K562 (cell line): Measurements from ENCODE around the gene RANGAP1. TPM values are rescaled to one million over a fixed set of nuclear protein-coding genes. Genes with fewer than 3 reads are reported as not detected.

Source experiments
- ATAC-seq: fragments of 200-7000 bp; cut with Tn5 transposase; 3 replicates; pipeline ENCODE4 v1.9.1; 2020; ENCODE audit warnings: moderate library complexity
- BruUV-seq: library from RNA; stranded (reverse); fragments of 400-500 nt; replicated peaks from 2 replicates; lab custom pipeline; 2021; lab: Mats Ljungman, UMichigan
- CTCF ChIA-PET: fragments of 300-600 bp; formaldehyde crosslinking; extraction: SDS; loops from one replicate; lab custom pipeline; 2021; ENCODE audit warnings: low intra/inter-chr PET ratio; lab: Yijun Ruan, JAX
- POLR2A ChIA-PET: fragments of 300-600, 350-650 bp; sonication (Branson Sonifier 250); formaldehyde crosslinking; extraction: SDS; loops from one replicate; lab custom pipeline; 2021; ENCODE audit warnings: antibody characterized with exemption, inconsistent platforms; lab: Yijun Ruan, JAX
- DNase-seq, 4 experiments: peaks; one replicate each; pipeline versions ENCODE4 v3.0.0 to v3.0.0-alpha.2; 2011 to 2018; ENCODE audit warnings: low spot score in 3 of 4, mixed read lengths in 3 of 4; ENCODE audit errors: extremely low read depth in 1 of 4
- FAIRE-seq: peaks from 2 replicates; lab custom pipeline; 2011; peaks lifted over from hg19 to GRCh38; lab: Jason Lieb, UNC
- H2AFZ ChIP-seq: 2 replicates; pipeline ENCODE4 v1.6.0; 2011; ENCODE audit warnings: low read depth, low read length, control low read depth, inconsistent platforms
- H3K27ac ChIP-seq: fragments of 200-600 bp; 3 replicates; pipeline ENCODE4 v1.8.0; 2011; ENCODE audit warnings: low read depth, mild to moderate bottlenecking, control low read depth, inconsistent platforms, low read length, moderate library complexity, mixed read lengths; ENCODE audit errors: extremely low read depth
- H3K27me3 ChIP-seq, 2 experiments: fragments of 300-600 bp in 1 of 2; 2 replicates in 1 of 2; 3 replicates in 1 of 2; pipeline versions ENCODE4 v1.6.0 to v1.8.0; 2011; ENCODE audit warnings: inconsistent platforms in 2 of 2, low read length in 2 of 2, mild to moderate bottlenecking in 1 of 2, mixed read lengths in 1 of 2, moderate library complexity in 1 of 2; ENCODE audit not compliant: control insufficient read depth in 2 of 2, insufficient read depth in 2 of 2
- H3K36me3 ChIP-seq: fragments of 300-600 bp; 3 replicates; pipeline ENCODE4 v1.8.0; 2011; ENCODE audit warnings: mild to moderate bottlenecking, low read length, inconsistent platforms; ENCODE audit not compliant: control insufficient read depth, insufficient read depth
- H3K4me1 ChIP-seq, 2 experiments: fragments of 200-600 bp in 1 of 2; replicated peaks in 1 of 2; 2 replicates in 1 of 2; 3 replicates in 1 of 2; pipeline versions ENCODE4 v1.5.1 to v1.8.0; 2011; ENCODE audit warnings: inconsistent platforms in 2 of 2, low read length in 2 of 2, mild to moderate bottlenecking in 1 of 2, mixed read lengths in 1 of 2, moderate library complexity in 1 of 2; ENCODE audit not compliant: control insufficient read depth in 2 of 2, insufficient read depth in 2 of 2
- H3K4me2 ChIP-seq: 2 replicates; pipeline ENCODE4 v1.6.1; 2011; ENCODE audit warnings: low read length, control low read depth, inconsistent platforms, mixed read lengths; ENCODE audit not compliant: insufficient read depth
- H3K4me3 ChIP-seq: fragments of 200-600 bp; sonication (generic), shearing (Covaris generic); 2 replicates; pipeline ENCODE4 v1.5.1; 2016; ENCODE audit warnings: control low read depth, inconsistent platforms
- H3K79me2 ChIP-seq: fragments of 200-600 bp; 3 replicates; pipeline ENCODE4 v1.8.0; 2011; ENCODE audit warnings: low read length, inconsistent platforms; ENCODE audit not compliant: control insufficient read depth, insufficient read depth
- H3K9ac ChIP-seq, 2 experiments: 2 replicates each; pipeline versions ENCODE4 v1.6.0 to v1.6.1; 2011; ENCODE audit warnings: low read depth in 2 of 2, low read length in 2 of 2, control low read depth in 1 of 2, inconsistent platforms in 1 of 2, mild to moderate bottlenecking in 1 of 2, mixed read lengths in 1 of 2; ENCODE audit not compliant: insufficient read depth in 1 of 2
- H3K9me1 ChIP-seq: one replicate; pipeline ENCODE4 v1.6.0; 2011; ENCODE audit warnings: inconsistent platforms, mild to moderate bottlenecking, low read length, moderate library complexity; ENCODE audit not compliant: control insufficient read depth, insufficient read depth
- H3K9me3 ChIP-seq: replicated peaks from 2 replicates; pipeline ENCODE4 v1.5.1; 2011; ENCODE audit warnings: low read depth, low read length, inconsistent platforms; ENCODE audit not compliant: control insufficient read depth, insufficient read depth
- H4K20me1 ChIP-seq: replicated peaks from 2 replicates; pipeline ENCODE4 v1.6.1; 2011; ENCODE audit warnings: low read length, inconsistent platforms, mixed read lengths; ENCODE audit not compliant: control insufficient read depth, insufficient read depth
- FOXK2 ChIP-seq, 2 experiments: fragments of 450-650 bp; IDR thresholded peaks in 1 of 2; conservative IDR thresholded peaks in 1 of 2; 2 replicates each; pipeline ENCODE4 v1.6.1; 2016; ENCODE audit warnings: low read depth in 2 of 2, mild to moderate bottlenecking in 1 of 2
- ZBTB33 ChIP-seq: sonication (generic); formaldehyde crosslinking; IDR thresholded peaks from 2 replicates; pipeline ENCODE4 v1.8.1; 2023; ENCODE audit warnings: mild to moderate bottlenecking, missing genetic modification reagents
- WGBS: fragments of 100-300 bp; shearing (Covaris generic); methylation state at CpG from one replicate; pipeline ENCODE4 v1.1.6; 2016; ENCODE audit warnings: low coverage, mixed read lengths; ENCODE audit not compliant: insufficient coverage; ENCODE audit errors: missing lambda C conversion rate; 5-methylcytosine and 5-hydroxymethylcytosine counted together
- in situ Hi-C: fragments of 300-500 bp; cut with MboI; formaldehyde crosslinking; loops from 4 replicates; pipeline ENCODE4 v1.15.0; 2018; ENCODE audit warnings: inconsistent platforms, mixed read lengths
- intact Hi-C: fragments of 100-400 bp; cut with micrococcal nuclease; formaldehyde crosslinking; loops from 2 replicates; pipeline ENCODE4 v1.14.2; 2022
- polyA plus RNA-seq, 8 experiments: library from polyadenylated mRNA; depleted of rRNA in 4 of 8; stranded (reverse) in 5 of 8; unstranded in 3 of 8; fragments of >200 nt; fragmentation: Nextera tagmentation in 2 of 8; fragmentation: Illumina TruSeq in 1 of 8; extraction: Ambion mirVana in 2 of 8; extraction: Trizol in 1 of 8; gene quantifications; 2 replicates each; pipeline versions ENCODE4 v1.2.1 to v1.2.3, GENCODE V29; 2011 to 2014; ENCODE audit warnings: inconsistent platforms in 1 of 8, missing spikeins in 1 of 8
- total RNA-seq, 7 experiments: library from RNA; depleted of rRNA in 6 of 7; stranded (reverse); fragments of >200 nt in 6 of 7; fragmentation: Illumina TruSeq in 2 of 7; extraction: Trizol in 2 of 7; gene quantifications; 2 replicates each; pipeline versions ENCODE4 v1.2.1 to v1.2.3, GENCODE V29; 2011 to 2021; ENCODE audit warnings: low replicate concordance in 1 of 7

Gene RANGAP1
- total and polyA plus RNA-seq, 9 of the 15 experiments (the other 6 are each of a cell fraction or from before 2014, with no cell fraction given), result 2.1 to 104 (median 50.6) TPM

- peaks cover 74% of the 10 kb centered on the region; the same call in 2 of the 3 replicates for H3K36me3 ChIP-seq
- ATAC-seq, result no peak
- no peaks in the 10 kb centered on the region; a peak in 1 of 5 replicates for H3K4me1 ChIP-seq
- CTCF ChIA-PET, result no interaction called here
- no peak overlapping the region for H2AFZ ChIP-seq
- H3K9me3 ChIP-seq, result no peaks in the 10 kb centered on the region
- intact Hi-C loops, result no loop called here
- no peaks in the 10 kb centered on the region for H4K20me1 ChIP-seq
- H3K9me1 ChIP-seq, result no peaks in the 10 kb centered on the region
- POLR2A ChIA-PET, result no interaction called here
- no peak overlapping the region for H3K27ac ChIP-seq
- H3K27me3 ChIP-seq, result no peaks in the 10 kb centered on the region
- TF ChIP-seq FOXK2 (conservative IDR thresholded peaks at IDR 0.05 in 1 of 2, IDR thresholded peaks at IDR 0.05 in 1 of 2; ENCODE audit: low read depth in 2 of 2) (no peak), ZBTB33 (CRISPR knock-in tag) (peak; percentile 70)
- no TSS peak for BruUV-seq
- FAIRE-seq, result no peak
- no peak overlapping the region for H3K4me2 ChIP-seq
- 0 out of 3 replicates have a peak, but pooled peaks cover 2% of the 10 kb centered on the region for H3K79me2 ChIP-seq
- no peak overlapping the region for H3K4me3 ChIP-seq
- H3K9ac ChIP-seq, result no peak overlapping the region; a peak in 1 of 4 replicates
- in situ Hi-C loops, result no loop called here
- WGBS, result 88% methylated on average over 8 of the region's 16 CpGs
- DNase-seq, result no peak
Measured at GRCh38 chr22:41267958-41268357, 18.0 kb downstream of the RANGAP1 start.
